KOPT-K1 (cell line): ENCODE results near the gene BMP2K.
"Not testable (repeated sequence)": the region's sequence is repeated elsewhere in the genome, so short reads cannot be mapped to it uniquely, and the experiment has no call there.

Source experiments
- H3K27ac ChIP-seq: fragments of 200-600 bp; sonication (generic); 2 replicates; pipeline ENCODE4 v1.5.1; 2016; ENCODE audit warnings: antibody characterized with exemption, mild to moderate bottlenecking, low read depth, low read length; ENCODE audit not compliant: poor library complexity, severe bottlenecking
- H3K36me3 ChIP-seq: fragments of 200-600 bp; sonication (generic); 2 replicates; pipeline ENCODE4 v1.5.1; 2017; ENCODE audit warnings: antibody characterized with exemption, mild to moderate bottlenecking, low read length, moderate library complexity; ENCODE audit not compliant: insufficient read depth
- H3K9me3 ChIP-seq: fragments of 200-600 bp; sonication (generic); 2 replicates; pipeline ENCODE4 v1.5.1; 2017; ENCODE audit warnings: antibody characterized with exemption, low read length, mild to moderate bottlenecking; ENCODE audit not compliant: insufficient read depth, poor library complexity, severe bottlenecking

The BMP2K gene

DNA sequence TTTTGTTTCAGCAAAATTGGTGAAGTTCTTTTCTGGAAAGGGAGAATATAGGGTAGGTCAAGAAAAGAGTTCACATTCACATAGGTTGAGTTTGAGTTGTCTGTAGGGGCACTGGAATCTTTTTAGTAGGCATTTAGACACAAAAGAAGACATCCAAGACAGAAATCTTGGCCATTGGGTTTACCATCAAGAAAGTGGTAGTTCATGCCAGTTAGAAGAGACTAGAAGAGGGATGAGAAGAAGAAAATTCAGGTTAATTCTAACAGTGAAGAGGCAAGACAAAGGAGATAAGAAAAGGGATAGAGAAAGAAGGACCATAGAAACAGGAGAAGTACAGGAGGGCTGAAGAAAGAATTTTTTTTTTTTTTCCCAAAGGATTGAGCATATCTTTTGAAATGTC, 123.2 kb downstream of the BMP2K start:
- no peaks in the 10 kb centered on the region for H3K9me3 ChIP-seq
- peaks cover 18% of the 10 kb centered on the region for H3K36me3 ChIP-seq
- H3K27ac ChIP-seq, result no peak overlapping the region

DNA sequence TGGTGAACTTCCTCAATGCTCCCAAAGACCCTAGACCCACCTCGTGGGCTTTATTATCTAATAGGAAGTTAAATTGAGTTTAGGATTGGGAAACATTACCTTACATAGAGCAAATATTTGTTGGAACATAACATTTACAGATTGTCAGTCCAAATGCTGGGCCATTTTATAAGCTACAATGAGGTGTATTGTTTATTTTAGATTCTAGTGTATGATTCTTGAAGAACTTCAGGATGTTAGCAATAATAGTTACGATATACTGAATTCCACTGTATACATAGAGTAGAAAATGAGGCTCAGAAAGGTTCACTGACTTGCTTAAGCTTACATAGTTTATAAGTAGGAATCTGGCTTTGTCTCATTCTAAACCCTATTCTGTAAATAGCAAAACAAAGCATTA, 125.7 kb downstream of the BMP2K start:
- Histone ChIP-seq H3K36me3 (no peaks in the 10 kb centered on the region), H3K9me3 (no peaks in the 10 kb centered on the region), H3K27ac (no peak overlapping the region)

DNA sequence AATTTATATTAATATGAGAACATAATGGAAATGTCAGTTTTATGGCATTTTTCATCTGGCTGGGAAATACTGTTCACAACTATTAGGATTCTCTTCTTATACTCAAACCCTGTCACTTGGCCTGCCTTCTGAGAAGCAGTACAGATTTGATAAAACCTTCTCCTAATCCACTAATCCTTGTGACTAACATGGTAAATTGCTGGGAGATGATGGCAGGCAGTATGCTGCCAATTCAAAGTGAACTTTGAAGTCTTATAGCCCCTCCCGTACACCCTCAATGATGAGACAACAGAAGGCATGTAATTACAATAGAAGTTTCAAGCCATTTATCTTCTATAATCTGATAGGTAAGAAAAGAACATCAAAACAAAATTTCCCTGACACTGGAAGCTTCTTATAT, 126.1 kb downstream of the BMP2K start:
- Histone ChIP-seq H3K9me3 (no peaks in the 10 kb centered on the region), H3K27ac (no peak overlapping the region), H3K36me3 (0 out of 2 replicates have a peak, but pooled peaks cover 3% of the 10 kb centered on the region)

DNA sequence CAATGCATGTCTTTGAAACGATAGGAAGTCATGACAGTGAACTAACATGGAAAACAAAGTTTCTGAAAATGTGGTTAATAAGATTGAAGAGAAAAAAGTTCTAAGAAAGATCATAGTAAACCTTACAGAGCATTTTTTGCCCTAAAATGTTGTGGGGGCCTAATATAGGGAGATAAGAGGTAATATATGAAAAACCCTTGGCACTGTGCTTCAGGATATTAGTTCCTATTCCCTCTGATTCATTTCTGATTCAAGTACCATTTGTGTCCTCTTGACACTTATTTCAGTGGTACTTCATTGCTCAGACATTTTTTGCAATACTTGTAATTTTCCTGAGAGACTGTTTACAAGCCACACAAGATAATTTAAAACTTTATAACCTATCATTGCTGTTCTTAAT, 128.0 kb downstream of the BMP2K start:
- peaks cover 7% of the 10 kb centered on the region; the same call in 1 of the 2 replicates for H3K36me3 ChIP-seq
- H3K27ac ChIP-seq, result no peak overlapping the region
- no peaks in the 10 kb centered on the region for H3K9me3 ChIP-seq

DNA sequence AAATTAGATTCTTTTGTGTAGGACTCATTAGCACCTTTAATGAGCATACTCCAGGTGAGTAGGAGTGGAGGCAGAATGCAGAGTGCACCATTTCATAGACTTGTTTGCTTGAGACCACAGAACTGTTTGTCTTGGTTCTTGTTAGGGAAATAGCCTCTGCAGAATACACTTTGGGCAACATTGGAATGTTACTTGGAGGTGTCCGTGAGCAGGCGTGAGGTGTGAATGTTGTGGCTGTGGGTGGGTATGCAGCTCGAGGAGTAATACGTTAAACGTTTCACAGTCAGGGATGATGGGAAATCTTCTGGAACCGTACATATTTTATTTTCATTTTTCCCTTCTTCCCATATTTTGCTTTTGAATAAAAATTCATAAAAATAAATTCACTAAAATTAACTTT, 131.5 kb downstream of the BMP2K start:
- H3K36me3 ChIP-seq, result peaks cover 32% of the 10 kb centered on the region
- no peaks in the 10 kb centered on the region for H3K9me3 ChIP-seq
- no peak overlapping the region for H3K27ac ChIP-seq

DNA sequence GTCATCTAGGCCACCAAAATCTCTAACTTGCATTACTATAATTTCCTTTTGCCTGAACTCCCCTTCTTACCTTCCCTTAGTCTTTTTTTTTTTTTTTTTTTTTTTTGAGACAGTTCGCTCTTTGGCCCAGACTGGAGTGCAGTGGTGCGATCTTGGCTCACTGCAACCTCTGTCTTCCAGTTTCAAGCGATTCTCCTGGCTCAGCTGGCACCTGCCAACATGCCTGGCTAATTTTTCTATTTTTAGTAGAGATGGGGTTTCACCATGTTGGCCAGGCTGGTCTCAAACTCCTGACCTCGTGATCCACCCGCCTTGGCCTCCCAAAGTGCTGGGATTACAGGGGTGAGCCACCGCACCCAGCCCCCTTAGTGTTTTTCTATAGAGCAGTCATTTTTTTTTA, 132.8 kb downstream of the BMP2K start:
- H3K36me3 ChIP-seq, result peaks cover 37% of the 10 kb centered on the region
- not testable (repeated sequence) for H3K27ac ChIP-seq, H3K9me3 ChIP-seq

DNA sequence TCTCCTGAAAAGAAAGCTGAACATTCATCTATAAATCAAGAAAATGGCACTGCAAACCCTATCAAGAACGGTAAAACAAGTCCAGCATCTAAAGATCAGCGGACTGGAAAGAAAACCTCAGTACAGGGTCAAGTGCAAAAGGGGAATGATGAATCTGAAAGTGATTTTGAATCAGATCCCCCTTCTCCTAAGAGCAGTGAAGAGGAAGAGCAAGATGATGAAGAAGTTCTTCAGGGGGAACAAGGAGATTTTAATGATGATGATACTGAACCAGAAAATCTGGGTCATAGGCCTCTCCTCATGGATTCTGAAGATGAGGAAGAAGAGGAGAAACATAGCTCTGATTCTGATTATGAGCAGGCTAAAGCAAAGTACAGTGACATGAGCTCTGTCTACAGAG, 134.5 kb downstream of the BMP2K start:
- H3K27ac ChIP-seq, result no peak overlapping the region
- H3K9me3 ChIP-seq, result no peaks in the 10 kb centered on the region
- H3K36me3 ChIP-seq, result peaks cover 52% of the 10 kb centered on the region

DNA sequence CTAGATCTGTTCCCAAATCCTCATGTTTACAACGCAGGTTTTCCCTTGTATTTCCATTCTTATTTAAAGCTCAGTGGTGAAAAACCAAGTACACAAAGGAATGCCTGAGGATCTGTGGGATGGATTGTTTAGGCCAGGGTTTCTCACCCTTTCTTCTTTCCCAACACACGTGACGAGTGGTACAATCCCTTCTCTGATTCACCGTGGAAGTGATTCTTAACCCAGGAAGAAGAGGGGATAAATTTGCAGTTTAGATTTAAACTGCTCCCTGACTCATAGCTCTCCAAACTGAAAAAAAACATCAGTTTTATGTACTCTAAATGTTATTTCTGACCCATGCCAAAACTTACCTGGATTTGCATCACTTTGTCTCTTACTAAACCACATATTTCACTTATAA, 146.1 kb downstream of the BMP2K start:
- Histone ChIP-seq H3K27ac (no peak overlapping the region), H3K9me3 (no peaks in the 10 kb centered on the region), H3K36me3 (peaks cover 72% of the 10 kb centered on the region)

DNA sequence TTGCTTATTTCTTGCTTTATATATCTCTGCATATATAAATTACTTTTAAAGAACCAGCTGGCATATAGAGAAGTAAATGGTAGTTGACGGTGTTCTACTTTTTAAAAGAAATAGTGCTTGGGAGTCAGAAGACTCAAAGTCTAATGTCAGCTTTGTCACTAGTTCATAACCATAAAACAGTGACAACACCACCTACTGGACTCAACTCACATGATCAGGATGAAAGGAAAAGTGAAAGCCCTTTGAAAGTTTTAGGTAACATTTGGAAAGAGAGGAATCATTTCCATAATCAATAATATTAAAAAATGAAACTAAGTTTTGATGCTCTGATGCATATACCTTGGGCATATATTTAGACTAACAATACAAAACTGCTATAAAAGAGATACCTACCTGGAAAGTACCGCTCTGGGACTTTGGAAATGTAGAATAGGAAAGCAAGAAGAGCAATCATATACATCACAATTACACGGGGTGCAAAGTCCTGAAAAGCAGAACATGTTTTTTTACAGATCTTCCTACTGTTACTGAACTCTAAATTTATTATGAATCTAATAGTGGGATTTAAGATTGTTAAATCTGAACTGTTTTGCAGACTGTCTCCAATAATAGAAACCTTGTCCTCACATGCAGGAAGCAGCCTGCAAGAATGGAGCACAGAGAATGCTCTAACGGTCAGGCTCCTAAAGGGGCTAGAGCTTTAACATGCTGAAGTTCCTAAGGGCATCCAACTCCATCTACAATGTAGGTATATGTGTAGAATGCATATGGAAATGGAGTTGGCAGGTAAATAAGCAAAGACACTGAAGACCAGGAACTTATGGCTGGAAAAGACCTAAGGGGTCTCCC, 147.5 kb downstream of the BMP2K start:
- peaks cover 78% of the 10 kb centered on the region for H3K36me3 ChIP-seq
- no peaks in the 10 kb centered on the region for H3K9me3 ChIP-seq
- no peak overlapping the region for H3K27ac ChIP-seq

DNA sequence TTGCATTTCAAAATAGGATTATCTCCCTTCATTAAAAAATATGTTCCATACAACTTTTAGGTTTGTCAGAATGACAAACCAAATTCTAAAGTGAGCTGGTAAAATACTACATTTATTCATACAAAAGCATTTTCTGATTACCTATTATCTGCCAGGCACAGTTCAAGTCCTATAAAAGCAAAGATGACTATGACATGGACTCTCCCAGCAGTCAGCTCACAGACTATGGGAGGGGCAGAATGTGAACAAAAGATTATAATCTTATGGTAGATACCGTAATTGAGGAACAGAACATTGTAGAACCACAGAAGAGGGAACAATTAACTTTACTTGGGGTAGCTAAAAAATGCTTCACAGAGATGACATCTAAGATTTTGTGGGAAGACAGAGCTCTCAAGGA, 150.7 kb downstream of the BMP2K start:
- Histone ChIP-seq H3K36me3 (peaks cover 85% of the 10 kb centered on the region), H3K9me3 (no peaks in the 10 kb centered on the region), H3K27ac (no peak overlapping the region)

DNA sequence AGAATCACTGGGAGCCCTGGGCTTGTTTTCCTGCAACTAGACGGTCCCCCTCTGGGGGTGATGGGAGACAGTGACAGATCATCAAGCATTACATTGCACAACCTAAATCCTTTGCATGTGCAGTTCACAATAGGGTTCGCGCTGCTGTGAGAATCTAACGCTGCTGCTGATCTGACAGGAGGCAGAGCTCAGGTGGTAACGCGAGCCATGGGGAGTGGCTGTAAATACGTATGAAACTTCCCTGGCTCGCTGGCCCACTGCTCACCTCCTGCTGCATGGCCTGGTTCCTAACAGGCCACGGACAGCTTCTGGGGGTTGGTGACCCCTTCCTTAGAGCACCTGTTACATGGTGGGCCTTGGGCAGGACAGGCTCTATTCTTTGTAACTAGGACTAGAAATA, 152.7 kb downstream of the BMP2K start:
- Histone ChIP-seq H3K27ac (no peak overlapping the region), H3K9me3 (no peaks in the 10 kb centered on the region), H3K36me3 (peaks cover 84% of the 10 kb centered on the region)

DNA sequence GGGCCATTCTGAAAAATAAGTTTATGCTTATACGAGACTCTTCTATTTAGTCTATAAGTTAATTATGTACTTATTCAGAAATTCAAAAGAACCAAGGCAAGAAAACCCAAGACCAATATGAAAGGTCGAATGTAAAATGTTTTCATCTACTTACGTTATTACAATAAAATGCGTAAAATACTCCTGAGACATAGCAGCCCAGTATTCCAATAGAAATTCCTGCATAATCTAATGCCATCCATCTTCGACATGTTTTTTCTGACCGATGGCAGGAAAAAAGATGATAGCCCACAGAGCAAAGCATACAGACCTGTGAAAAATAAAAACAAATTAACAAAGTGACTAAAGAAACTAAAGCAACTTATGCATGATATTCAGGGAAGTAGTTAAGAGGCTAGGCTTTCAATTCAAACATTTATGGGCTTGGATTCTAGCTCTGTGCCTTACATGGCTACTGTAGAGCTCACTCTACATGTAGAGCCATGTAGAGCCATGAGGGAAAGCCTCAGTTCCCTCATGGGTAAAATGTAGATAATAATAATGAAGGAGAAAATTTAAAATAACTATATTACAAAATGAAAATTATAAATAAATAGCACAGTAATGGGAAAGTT, 154.0 kb downstream of the BMP2K start:
- Histone ChIP-seq H3K27ac (no peak overlapping the region), H3K36me3 (peaks cover 81% of the 10 kb centered on the region), H3K9me3 (no peaks in the 10 kb centered on the region)

DNA sequence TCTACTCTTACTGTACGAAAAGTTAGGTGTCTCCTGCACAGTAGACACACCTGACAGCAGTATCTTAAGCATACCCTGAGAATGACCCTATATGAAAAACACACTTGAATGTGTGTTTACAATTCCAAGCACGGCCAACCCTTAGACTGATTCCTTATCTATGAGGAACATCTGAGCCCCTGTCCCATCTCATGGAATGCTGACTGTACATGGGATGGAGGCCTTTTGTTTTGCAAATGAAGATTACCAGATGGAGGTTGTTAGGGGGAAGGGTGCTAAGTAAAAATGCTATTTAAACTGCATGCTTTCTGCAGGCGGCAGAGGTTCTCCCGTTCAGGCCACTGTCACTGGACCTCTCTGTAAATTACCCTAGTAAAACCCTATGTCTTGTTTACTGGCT, 160.8 kb downstream of the BMP2K start:
- Histone ChIP-seq H3K9me3 (no peaks in the 10 kb centered on the region), H3K27ac (no peak overlapping the region), H3K36me3 (peaks cover 36% of the 10 kb centered on the region)

DNA sequence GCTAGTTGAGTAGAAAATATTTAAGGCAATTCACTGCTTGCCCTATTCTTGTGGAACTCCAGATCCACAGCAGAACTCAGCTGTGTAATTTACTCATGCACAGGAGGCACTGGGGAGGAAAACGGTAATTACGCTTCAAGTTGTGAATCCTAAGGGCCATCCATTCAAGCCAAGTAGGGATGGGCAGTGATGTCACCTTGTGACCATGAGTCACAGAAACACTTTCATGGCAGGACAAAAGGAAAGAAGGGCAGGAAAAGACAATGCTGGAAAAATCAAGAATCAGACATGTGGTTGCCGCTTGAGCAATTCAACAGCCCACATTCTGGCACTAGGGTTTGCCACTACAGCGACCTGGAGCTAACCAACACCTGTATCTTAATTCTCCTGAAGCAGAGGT, 161.7 kb downstream of the BMP2K start:
- H3K9me3 ChIP-seq, result no peaks in the 10 kb centered on the region
- no peak overlapping the region for H3K27ac ChIP-seq
- peaks cover 28% of the 10 kb centered on the region for H3K36me3 ChIP-seq

DNA sequence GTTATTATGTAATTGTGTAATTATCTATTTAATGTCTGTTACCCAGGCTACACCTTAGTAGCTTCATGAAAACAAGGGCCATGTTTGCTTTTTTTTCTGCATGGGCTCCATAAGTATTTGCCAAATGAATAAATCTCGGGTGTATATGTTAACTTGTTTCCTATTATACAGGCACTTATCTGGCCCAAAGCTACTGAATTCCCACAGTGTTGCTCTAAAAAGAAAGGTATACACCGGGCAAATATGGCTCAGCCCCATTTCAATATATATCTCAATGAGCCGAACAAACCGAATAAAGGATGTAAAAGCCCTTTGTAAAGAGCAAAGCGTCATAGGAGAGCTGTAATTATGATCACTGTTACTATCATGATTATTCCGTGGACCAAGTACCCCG, 162.3 kb downstream of the BMP2K start:
- Histone ChIP-seq H3K9me3 (no peaks in the 10 kb centered on the region), H3K36me3 (peaks cover 23% of the 10 kb centered on the region), H3K27ac (peak overlapping the region; percentile 55)
